Measurements from ENCODE around the gene ARL5B.
"Not testable (repeated sequence)": the region's sequence is repeated elsewhere in the genome, so short reads cannot be mapped to it uniquely, and the experiment has no call there.

Gene ARL5B, protein sequence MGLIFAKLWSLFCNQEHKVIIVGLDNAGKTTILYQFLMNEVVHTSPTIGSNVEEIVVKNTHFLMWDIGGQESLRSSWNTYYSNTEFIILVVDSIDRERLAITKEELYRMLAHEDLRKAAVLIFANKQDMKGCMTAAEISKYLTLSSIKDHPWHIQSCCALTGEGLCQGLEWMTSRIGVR

GRCh38 chr10:18659125-18659818 lies at the start of gene ARL5B:
ARL5B (plus strand) TSS chr10:18659431; CDS start chr10:18659638, 207 bp downstream.
- peak; percentile 88 to 94 for DNase-seq (ENCODE audit: low read depth in 1 of 2, low spot score in 1 of 2)

GRCh38 chr10:18610517-18610916 lies 48.7 kb upstream of the ARL5B start:
- no peak for DNase-seq (ENCODE audit: low read depth in 1 of 2, low spot score in 1 of 2)

GRCh38 chr10:18611168-18611567 lies 48.1 kb upstream of the ARL5B start:
- no peak for DNase-seq (ENCODE audit: low read depth in 1 of 2, low spot score in 1 of 2)

DNA sequence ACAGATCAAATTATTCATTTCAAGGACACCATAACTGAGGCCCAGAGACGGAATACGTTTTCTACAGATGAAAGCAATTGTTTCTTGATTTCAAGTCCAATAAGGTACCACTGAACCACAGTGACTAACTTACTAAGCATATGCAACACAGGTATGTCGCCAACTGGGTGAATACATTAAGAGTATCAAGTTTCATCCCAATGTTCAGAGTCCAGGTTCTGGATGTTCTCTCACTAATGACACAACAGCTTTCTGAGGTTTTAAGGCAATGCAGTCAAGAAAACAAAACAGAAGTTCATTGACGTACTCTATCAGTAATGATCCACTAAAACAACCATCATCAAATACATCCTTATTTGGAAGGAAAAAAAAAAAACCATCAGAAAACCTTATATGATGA lies 43.6 kb upstream of the ARL5B start:
- DNase-seq (ENCODE audit: low read depth in 1 of 2, low spot score in 1 of 2): no peak

- no peak for DNase-seq (ENCODE audit: low read depth in 1 of 2, low spot score in 1 of 2)
Measured at GRCh38 chr10:18616337-18616736, 42.9 kb upstream of the ARL5B start.

DNA sequence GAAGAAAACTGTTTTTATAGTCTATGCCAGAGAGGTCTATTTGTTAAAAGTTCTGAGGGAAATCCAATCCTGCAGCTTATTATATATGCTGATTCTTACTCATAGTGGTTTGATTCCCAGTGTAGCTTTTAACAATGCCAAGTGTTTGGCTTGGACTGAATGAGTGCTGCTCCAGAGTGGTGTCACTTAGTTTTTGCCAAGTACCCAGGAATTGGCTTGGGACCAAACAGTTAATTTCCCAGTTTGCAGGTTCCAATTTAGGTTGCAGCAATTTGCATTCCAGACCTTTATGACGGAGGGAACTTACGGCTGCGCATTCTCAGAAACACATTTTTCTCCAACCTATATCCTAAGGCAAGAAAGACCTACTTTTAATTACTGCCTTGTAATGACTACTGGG lies 40.2 kb upstream of the ARL5B start:
- no peak for DNase-seq (ENCODE audit: low read depth in 1 of 2, low spot score in 1 of 2)

- no peak for DNase-seq (ENCODE audit: low read depth in 1 of 2, low spot score in 1 of 2)
Measured at GRCh38 chr10:18620856-18621255, 38.4 kb upstream of the ARL5B start.

DNA sequence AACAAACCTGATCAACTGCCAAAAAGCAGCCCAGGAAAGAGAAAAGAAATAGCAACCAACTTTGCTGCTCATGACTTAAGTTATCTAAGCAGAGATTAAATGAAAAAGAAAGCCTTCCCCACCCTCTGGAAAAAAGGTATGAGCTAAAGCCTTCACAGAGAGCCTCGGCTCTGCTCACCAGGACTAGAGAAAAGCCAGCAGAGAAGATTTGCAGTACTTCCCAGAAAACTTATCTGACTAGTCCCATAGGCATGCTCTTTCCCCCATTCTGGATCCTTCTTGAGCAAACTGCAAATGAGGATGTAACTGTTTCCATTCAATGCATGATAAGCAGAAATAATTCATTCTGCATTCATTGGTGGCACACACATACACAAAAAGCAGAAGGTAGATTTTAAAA lies 35.6 kb upstream of the ARL5B start:
- DNase-seq (ENCODE audit: low read depth in 1 of 2, low spot score in 1 of 2): not testable (repeated sequence)

GRCh38 chr10:18625886-18626285 lies 33.3 kb upstream of the ARL5B start:
- no peak for DNase-seq (ENCODE audit: low read depth in 1 of 2, low spot score in 1 of 2)

GRCh38 chr10:18627452-18628018 lies 31.7 kb upstream of the ARL5B start:
- peak; percentile 41 to 54 for DNase-seq (ENCODE audit: low read depth in 1 of 2, low spot score in 1 of 2)

GRCh38 chr10:18632500-18632899 lies 26.7 kb upstream of the ARL5B start:
- not testable (repeated sequence) for DNase-seq (ENCODE audit: low read depth in 1 of 2, low spot score in 1 of 2)

GRCh38 chr10:18635995-18636394 lies 23.2 kb upstream of the ARL5B start:
- DNase-seq (ENCODE audit: low read depth in 1 of 2, low spot score in 1 of 2): no peak

DNA sequence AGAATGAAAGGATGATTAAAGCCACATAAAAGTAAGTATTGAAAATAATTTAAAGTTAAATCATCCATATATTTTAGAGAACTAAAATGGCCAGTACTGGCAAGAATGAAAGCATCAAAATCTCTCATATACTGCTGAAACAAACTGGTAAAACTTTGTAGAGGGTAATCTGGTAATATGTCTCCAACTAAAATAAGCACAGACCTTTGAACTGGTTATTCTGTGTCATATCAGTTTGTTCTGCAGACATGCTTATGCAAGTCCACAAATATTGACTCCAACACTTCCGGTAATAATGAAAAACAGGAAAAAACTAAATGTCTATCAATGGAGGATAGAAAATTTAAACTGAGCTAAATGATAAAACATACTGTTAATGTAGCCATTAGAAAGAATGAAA lies 21.8 kb upstream of the ARL5B start:
- DNase-seq (ENCODE audit: low read depth in 1 of 2, low spot score in 1 of 2): not testable (repeated sequence)

DNA sequence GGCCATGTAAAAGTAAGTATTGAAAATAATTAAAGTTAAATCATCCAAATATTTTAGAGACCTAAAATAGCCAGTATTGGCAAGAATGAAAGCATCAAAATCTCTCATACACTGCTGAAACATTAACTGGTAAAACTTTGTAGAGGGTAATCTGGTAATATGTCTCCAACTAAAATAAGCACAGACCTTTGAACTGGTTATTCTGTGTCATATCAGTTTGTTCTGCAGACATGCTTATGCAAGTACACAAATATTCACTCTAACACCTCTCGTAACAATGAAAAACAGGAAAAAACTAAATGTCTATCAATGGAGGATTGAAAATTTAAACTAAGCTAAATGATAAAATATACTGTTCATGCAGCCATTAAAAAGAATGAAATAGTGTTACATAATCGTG lies 19.5 kb upstream of the ARL5B start:
- DNase-seq (ENCODE audit: low read depth in 1 of 2, low spot score in 1 of 2): not testable (repeated sequence)

GRCh38 chr10:18647151-18647550 lies 12.1 kb upstream of the ARL5B start:
- DNase-seq (ENCODE audit: low read depth in 1 of 2, low spot score in 1 of 2): no peak

- no peak for DNase-seq (ENCODE audit: low read depth in 1 of 2, low spot score in 1 of 2)
Measured at GRCh38 chr10:18647945-18648344, 11.3 kb upstream of the ARL5B start.

GRCh38 chr10:18649364-18649959 lies 9.8 kb upstream of the ARL5B start:
- DNase-seq (ENCODE audit: low read depth in 1 of 2, low spot score in 1 of 2): no peak

DNA sequence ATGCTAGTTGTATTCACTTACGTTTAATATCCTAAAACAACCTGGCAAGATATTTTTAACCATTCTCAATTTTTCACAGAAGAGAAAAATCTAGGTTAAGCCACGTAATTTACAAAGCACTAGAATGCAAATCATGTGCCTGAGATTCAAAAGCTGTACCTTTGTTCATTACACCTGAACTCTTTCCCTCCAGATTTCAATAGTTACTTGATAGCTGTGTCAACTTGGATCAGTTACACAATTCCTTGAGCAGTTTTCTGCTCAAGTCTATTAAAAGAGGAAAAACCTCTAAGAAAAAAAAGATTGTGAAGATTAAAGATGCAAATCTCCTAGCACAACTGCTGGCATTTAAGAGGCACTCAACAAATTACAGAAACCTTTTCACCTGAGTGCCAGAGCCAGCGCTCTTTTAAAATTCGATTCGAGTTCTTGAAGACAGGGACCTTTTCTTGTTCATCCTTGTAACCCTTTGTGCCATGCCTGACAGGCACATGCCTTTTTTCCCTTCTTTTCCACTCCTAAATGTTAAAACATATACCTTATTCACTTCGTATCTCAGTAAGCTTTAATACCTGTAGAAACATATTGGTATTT lies 8.7 kb upstream of the ARL5B start:
- no peak for DNase-seq (ENCODE audit: low read depth in 1 of 2, low spot score in 1 of 2)

DNA sequence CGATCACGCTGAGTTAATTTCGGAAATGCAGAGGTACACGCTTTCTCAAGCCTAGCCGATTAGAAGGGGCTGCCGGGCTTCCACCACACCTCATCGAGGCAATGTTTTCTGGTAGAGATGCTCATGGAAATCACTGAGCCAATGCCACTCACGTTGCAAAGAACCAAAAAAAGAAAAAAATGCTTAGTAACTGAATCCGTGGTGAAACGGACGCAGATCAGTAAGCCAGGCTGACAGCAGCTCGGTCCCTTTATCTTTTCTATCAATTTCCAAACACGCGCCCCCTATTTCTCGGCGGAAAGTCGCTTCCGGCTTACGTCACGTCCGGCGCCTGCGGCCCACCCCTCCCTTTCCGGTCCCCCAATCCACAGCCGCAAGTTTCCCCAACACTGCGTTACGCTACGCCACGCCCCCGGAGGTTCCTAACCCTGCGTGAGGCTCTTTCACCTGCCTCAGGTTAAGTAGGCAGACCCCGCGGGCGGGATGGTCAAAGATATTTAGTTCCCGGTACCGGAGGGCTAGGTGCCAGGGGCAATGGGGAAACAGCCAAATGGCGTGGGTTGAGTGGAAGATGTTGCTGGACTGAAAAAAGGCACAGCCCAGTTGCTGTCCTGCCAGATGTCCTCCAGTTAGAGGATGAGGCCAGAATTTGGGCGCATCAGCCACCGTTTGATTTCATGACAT lies 7.8 kb upstream of the ARL5B start, which contains the start of gene NSUN6:
Gene NSUN6 (minus strand): TSS at position 264 of the 684 bp plus-strand sequence. CDS start 384 bp downstream, outside the sequence.
- DNase-seq (ENCODE audit: low read depth in 1 of 2, low spot score in 1 of 2): peak; percentile 85 to 87

- no peak for DNase-seq (ENCODE audit: low read depth in 1 of 2, low spot score in 1 of 2)
Measured at GRCh38 chr10:18653112-18653511, 6.1 kb upstream of the ARL5B start.

GRCh38 chr10:18656724-18657123 lies 2.5 kb upstream of the ARL5B start:
- no peak for DNase-seq (ENCODE audit: low read depth in 1 of 2, low spot score in 1 of 2)
